ENCODE results near the gene GATAD2A.

GATAD2A gene

GRCh38 chr19:19422156-19422555 lies 16.7 kb downstream of the GATAD2A start:
- TF ChIP-seq GATA1 (IDR thresholded peaks at IDR 0.05; ENCODE audit: low read depth, low read length) (no peak), POLR2A (IDR thresholded peaks at IDR 0.05; ENCODE audit: low read length) (no peak)
- no peak for DNase-seq

- DNase-seq = no peak
- no peak for TF ChIP-seq GATA1 (IDR thresholded peaks at IDR 0.05; ENCODE audit: low read depth, low read length)
- no peak for TF ChIP-seq POLR2A (IDR thresholded peaks at IDR 0.05; ENCODE audit: low read length)
Measured at GRCh38 chr19:19423322-19423721, 17.8 kb downstream of the GATAD2A start.

GRCh38 chr19:19425170-19425875 lies 19.8 kb downstream of the GATAD2A start:
- no peak for DNase-seq
- TF ChIP-seq POLR2A (IDR thresholded peaks at IDR 0.05; ENCODE audit: low read length) (no peak), GATA1 (IDR thresholded peaks at IDR 0.05; ENCODE audit: low read depth, low read length) (no peak)

GRCh38 chr19:19426216-19426615 lies 20.7 kb downstream of the GATAD2A start:
- no peak for DNase-seq
- TF ChIP-seq POLR2A (IDR thresholded peaks at IDR 0.05; ENCODE audit: low read length) (no peak), GATA1 (IDR thresholded peaks at IDR 0.05; ENCODE audit: low read depth, low read length) (no peak)

GRCh38 chr19:19426799-19427198 lies 21.3 kb downstream of the GATAD2A start:
- DNase-seq = no peak
- TF ChIP-seq POLR2A (IDR thresholded peaks at IDR 0.05; ENCODE audit: low read length) = no peak
- no peak for TF ChIP-seq GATA1 (IDR thresholded peaks at IDR 0.05; ENCODE audit: low read depth, low read length)

GRCh38 chr19:19427302-19427701 lies 21.8 kb downstream of the GATAD2A start:
- TF ChIP-seq POLR2A (IDR thresholded peaks at IDR 0.05; ENCODE audit: low read length) (no peak), GATA1 (IDR thresholded peaks at IDR 0.05; ENCODE audit: low read depth, low read length) (no peak)

GRCh38 chr19:19427944-19428343 lies 22.5 kb downstream of the GATAD2A start:
- TF ChIP-seq POLR2A (IDR thresholded peaks at IDR 0.05; ENCODE audit: low read length) (no peak), GATA1 (IDR thresholded peaks at IDR 0.05; ENCODE audit: low read depth, low read length) (no peak)

More at GRCh38 chr19:19427302-19427701, 21.8 kb downstream of the GATAD2A start:
- no peak for DNase-seq

GRCh38 chr19:19428746-19429145 lies 23.3 kb downstream of the GATAD2A start:
- no peak for DNase-seq
- TF ChIP-seq POLR2A (IDR thresholded peaks at IDR 0.05; ENCODE audit: low read length) (no peak), GATA1 (IDR thresholded peaks at IDR 0.05; ENCODE audit: low read depth, low read length) (no peak)

More at GRCh38 chr19:19427944-19428343, 22.5 kb downstream of the GATAD2A start:
- no peak for DNase-seq

GRCh38 chr19:19429361-19429760 lies 23.9 kb downstream of the GATAD2A start:
- TF ChIP-seq POLR2A (IDR thresholded peaks at IDR 0.05; ENCODE audit: low read length) (no peak), GATA1 (IDR thresholded peaks at IDR 0.05; ENCODE audit: low read depth, low read length) (no peak)
- no peak for DNase-seq

GRCh38 chr19:19432732-19433131 lies 27.3 kb downstream of the GATAD2A start:
- DNase-seq = no peak
- no peak for TF ChIP-seq POLR2A (IDR thresholded peaks at IDR 0.05; ENCODE audit: low read length)
- no peak for TF ChIP-seq GATA1 (IDR thresholded peaks at IDR 0.05; ENCODE audit: low read depth, low read length)

GRCh38 chr19:19433666-19434213 lies 28.3 kb downstream of the GATAD2A start:
- DNase-seq = no peak
- TF ChIP-seq POLR2A (IDR thresholded peaks at IDR 0.05; ENCODE audit: low read length) (no peak), GATA1 (IDR thresholded peaks at IDR 0.05; ENCODE audit: low read depth, low read length) (no peak)

GRCh38 chr19:19434483-19435045 lies 29.1 kb downstream of the GATAD2A start:
- DNase-seq = no peak
- TF ChIP-seq GATA1 (IDR thresholded peaks at IDR 0.05; ENCODE audit: low read depth, low read length) = no peak
- no peak for TF ChIP-seq POLR2A (IDR thresholded peaks at IDR 0.05; ENCODE audit: low read length)

GRCh38 chr19:19436137-19436691 lies 30.7 kb downstream of the GATAD2A start:
- no peak for DNase-seq
- TF ChIP-seq POLR2A (IDR thresholded peaks at IDR 0.05; ENCODE audit: low read length) (no peak), GATA1 (IDR thresholded peaks at IDR 0.05; ENCODE audit: low read depth, low read length) (no peak)

- no peak for DNase-seq
- no peak for TF ChIP-seq GATA1 (IDR thresholded peaks at IDR 0.05; ENCODE audit: low read depth, low read length)
- TF ChIP-seq POLR2A (IDR thresholded peaks at IDR 0.05; ENCODE audit: low read length) = no peak
Measured at GRCh38 chr19:19438366-19439175, 33.1 kb downstream of the GATAD2A start.
